GM18519 (cell line): ENCODE measurements around the gene STAT6.

Source experiments
- ATAC-seq: cut with Tn5 transposase; IDR thresholded peaks from one replicate; pipeline ENCODE4 v1.9.1; 2021; ENCODE audit warnings: mild to moderate bottlenecking, moderate library complexity; ENCODE audit not compliant: unreplicated experiment, low FRiP score

The STAT6 gene

DNA sequence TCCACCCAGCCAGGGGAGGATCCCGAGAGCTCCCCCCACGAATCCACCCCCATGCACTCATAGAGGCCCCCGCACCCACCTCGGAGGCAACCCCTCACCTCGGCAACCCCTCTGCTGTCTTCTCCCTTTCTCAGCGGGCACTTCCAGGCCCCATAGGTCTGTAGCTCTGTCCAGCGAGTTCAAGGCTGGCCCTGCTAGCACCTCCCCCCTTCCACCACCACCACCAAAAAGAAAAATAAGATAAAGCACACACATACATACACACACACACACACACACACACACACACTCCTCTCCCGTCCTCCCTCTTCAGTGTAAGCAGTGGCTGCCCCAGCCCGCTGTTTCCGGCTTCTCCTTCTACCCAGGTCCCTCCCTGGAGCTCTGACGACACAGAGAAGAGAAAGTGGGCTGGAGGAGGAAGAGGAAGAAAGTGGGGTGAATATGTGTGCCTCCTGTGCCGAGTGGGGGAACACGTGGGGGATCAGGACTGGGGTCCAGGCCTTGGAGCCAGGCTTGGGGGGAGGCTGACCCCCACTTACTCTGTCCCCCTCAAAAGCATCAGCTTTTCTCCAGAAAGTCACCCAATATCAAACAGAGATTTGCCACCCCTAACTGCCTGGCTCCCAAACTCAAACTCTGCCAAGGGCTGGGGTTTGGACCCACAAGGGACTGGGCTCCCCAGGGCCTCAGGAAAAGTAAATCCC is at the start of gene STAT6:
Gene STAT6 (minus strand): TSS at position 332 of the 704 bp plus-strand sequence. CDS start 3,084 bp downstream, outside the sequence.
- no peak for ATAC-seq

GRCh38 chr12:57160741-57161140 is 49.6 kb upstream of the STAT6 start:
- ATAC-seq: no peak

- no peak for ATAC-seq
These were observed 48.9 kb upstream of the STAT6 start for GRCh38 chr12:57160040-57160439.

DNA sequence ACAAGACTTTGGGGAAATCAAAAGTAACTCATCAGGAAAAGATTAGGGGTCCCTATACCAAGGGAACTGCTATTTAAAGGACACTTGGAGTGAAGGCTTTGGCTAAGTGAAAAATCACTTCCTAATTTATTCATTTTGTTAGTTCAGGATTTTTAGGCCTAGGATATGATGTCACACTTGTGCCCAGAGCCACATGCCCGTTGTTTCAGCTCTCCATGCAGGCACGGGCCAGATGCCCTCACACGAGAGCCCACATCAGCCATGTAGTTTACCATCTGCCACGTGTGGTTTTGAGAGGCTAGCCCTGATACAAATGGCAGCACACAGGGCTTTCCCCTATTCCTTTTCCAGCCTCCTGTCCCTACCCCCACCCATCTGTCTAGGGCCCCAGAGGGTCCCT is 48.1 kb upstream of the STAT6 start:
- ATAC-seq: no peak

DNA sequence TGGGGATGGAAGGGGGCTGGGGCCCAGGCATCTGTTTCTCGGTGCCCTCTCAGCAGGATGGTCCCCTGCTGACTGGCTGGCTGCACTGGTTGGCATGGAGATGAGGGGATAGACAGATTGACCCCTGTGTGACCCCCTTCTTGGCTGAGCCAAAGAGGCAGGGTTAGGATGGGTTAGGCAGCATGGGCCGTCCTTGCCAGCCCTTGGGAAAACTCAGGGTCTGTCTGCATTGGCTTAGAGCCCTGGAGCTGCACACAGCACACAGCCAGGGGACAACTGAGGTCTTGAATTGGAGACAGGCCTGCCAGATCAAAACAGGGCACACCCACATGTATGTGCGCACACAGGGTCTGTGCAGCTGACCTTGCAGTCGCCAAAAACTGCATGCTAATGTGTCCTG is 47.5 kb upstream of the STAT6 start:
- ATAC-seq: no peak

DNA sequence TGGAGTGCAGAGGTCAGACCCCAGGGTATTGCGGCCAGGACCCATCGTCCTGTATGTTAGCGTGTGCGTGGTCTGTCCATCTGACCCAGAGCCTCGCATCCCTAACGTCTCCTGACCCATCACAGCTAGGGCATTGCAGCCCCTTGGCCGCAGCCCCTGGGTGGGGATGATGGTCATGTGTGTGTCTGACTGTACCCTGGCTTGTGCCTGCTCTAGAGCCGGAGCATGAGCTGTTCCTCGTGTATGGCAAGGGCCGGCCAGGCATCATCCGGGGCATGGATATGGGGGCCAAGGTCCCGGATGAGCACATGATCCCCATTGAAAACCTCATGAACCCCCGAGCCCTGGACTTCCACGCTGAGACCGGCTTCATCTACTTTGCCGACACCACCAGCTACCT is 47.0 kb upstream of the STAT6 start:
- ATAC-seq: no peak

DNA sequence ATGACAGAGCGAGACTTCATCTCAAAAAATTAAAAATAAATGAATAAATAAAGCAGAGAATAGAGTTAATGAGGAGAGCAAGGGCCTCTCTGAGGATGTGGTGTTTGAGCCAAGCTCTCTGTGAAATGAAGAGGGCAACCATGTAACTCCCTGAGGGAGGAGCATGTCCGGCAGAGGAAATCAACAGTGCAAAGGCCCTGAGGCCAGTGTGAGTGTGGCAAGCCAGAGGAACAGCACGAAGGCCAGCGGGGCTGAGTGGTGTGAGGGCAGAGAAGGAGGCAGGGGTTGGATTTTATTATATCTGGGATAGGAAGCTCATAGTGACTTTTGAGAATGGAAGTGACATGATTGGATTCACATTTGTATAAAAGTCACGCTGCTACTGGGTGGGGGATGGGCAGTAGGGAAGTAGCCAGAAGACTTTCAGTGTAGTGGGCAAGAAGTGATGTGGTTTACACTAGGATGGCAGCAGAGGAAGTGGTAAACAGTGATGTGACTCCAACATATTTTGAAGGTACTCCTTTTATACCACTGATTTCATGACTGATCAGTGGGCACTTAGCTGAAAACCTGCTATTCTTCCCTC is 46.5 kb upstream of the STAT6 start:
- ATAC-seq: no peak

DNA sequence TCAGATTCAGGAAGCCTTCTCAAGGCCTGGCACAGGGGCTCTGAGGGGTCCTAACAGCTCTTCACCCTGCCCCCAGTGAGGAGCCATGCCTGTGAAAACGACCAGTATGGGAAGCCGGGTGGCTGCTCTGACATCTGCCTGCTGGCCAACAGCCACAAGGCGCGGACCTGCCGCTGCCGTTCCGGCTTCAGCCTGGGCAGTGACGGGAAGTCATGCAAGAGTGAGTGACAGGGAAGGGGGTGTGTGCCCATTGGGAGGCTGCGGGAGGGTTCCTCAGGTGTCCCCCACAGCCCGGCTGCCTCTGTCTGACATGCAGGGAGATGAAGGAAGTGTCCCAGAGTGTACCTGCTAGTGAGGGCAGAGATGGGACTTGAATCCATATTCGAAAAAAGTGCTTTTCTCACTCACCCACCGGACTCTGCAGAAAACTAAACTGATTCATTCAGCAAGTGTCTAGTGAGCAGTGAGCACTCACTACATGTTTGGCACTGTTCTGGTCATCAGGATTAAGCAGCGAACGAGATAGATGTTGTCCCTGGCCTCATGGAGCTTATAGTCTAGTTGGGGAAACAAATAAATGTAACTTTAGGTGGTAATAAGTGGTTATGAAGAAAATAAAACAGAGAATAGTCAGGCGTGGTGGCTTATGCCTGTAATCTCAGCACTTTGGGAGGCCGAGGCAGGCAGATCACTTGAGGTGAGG is 45.7 kb upstream of the STAT6 start:
- no peak for ATAC-seq

DNA sequence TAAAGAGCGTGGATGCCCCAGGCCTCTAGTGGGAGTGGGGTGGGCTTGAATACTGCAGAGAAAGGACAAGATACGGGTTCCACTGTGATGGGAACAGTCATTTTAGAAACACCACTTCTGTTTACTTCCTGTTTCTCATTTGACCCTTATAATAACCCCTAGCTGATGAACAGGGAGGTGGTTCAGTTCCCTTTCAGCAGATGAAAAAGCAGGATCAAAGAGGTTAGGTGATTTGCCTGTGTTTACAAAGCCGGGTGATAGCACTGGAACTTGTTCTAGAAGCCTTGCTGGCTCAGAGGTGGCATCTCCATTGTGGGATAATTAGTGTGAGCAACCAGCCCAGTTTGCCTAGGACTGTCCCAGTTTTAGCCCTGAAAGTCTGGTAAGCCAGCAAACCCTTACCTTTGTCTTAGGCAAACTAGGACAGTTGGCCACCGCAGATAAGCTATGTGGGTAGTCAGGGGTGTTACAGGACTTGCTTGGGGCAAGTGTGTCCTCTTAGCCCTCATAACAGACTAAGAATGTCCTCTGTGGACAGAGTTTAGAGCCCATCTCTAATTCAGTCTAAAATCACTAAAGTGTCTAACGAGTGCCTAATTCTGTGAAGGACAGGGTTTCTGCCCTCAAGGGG is 43.8 kb upstream of the STAT6 start:
- ATAC-seq: no peak

GRCh38 chr12:57154076-57154475 is 42.9 kb upstream of the STAT6 start:
- ATAC-seq: no peak

DNA sequence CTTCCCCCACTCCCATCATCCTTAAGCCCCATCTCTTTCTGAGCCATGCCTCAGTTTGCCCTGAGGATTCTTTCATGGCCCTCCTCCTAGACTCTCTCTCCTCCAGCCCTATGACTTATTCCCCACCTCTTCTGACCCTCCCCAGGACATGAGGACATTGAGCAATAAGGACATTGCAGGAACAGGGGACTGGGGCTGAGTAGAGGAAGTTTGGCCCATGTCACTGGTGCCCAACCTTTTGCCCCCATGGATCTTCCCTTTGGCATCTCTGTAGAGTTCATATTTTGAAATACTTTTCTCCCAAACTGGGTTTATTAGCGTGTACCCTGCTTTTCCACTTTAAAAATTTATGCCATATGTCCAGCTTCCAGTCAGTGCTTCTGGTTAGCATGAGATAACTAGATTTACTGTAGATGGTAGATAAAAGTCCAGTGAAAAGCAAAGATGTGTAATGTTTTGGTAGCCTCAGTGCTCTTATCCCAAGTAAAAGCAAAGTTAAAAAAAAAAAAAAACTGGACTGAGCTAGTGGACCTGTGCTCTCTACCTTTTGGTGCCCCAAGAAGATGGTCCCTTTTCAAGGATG is 42.3 kb upstream of the STAT6 start:
- no peak for ATAC-seq

DNA sequence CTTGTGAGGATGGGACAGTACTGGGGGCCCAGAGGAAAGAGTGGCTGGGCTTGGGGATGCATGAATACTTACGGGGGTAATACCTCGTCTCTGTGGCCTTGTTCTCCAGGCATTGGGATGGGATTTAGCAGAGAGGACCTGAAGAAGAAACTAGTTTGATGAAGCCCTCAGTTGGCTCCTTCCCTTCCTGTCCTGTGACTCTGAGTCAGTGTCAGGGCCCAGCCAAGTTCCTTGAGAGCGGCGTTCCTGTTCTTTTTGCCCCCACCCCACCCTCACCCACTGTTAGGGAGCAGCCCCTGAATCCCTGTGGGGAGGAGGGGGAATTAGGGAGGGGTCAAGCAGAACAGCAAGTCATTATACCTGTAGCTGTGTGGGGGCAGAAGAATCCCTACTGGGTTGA is 41.5 kb upstream of the STAT6 start:
- ATAC-seq: no peak

GRCh38 chr12:57151741-57152630 is 40.8 kb upstream of the STAT6 start:
- no peak for ATAC-seq

DNA sequence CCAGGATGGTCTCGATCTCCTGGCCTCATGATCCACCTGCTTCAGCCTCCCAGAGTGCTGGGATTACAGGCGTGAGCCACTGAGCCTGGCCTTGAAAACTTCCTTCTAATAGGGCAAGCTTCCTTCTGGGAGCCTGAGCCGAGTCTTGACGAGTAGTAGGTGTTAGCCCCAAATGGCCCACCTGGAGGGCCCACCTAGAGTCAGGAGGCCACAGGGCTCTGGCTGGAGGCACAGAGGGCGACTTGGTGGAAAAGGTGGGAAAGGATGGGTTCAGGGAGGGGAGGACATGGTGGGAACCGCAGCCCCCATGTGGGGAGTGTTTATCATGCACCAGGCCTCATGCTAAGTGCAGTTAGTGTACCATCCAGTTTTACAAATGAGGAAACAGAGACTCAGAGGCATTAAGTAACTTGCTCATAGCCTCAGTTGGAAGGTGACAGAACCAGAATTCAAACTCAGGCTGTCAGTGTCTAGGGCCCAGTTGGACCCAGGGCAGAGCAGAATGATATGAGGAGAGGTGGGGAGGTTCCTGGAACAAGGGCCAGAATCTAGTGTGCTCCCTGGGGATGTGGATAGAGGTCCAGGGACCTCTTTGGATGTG is 39.3 kb upstream of the STAT6 start:
- no peak for ATAC-seq

GRCh38 chr12:57149245-57149900 is 38.2 kb upstream of the STAT6 start:
- ATAC-seq: no peak

- no peak for ATAC-seq
These were observed 37.5 kb upstream of the STAT6 start for GRCh38 chr12:57148469-57149244.

DNA sequence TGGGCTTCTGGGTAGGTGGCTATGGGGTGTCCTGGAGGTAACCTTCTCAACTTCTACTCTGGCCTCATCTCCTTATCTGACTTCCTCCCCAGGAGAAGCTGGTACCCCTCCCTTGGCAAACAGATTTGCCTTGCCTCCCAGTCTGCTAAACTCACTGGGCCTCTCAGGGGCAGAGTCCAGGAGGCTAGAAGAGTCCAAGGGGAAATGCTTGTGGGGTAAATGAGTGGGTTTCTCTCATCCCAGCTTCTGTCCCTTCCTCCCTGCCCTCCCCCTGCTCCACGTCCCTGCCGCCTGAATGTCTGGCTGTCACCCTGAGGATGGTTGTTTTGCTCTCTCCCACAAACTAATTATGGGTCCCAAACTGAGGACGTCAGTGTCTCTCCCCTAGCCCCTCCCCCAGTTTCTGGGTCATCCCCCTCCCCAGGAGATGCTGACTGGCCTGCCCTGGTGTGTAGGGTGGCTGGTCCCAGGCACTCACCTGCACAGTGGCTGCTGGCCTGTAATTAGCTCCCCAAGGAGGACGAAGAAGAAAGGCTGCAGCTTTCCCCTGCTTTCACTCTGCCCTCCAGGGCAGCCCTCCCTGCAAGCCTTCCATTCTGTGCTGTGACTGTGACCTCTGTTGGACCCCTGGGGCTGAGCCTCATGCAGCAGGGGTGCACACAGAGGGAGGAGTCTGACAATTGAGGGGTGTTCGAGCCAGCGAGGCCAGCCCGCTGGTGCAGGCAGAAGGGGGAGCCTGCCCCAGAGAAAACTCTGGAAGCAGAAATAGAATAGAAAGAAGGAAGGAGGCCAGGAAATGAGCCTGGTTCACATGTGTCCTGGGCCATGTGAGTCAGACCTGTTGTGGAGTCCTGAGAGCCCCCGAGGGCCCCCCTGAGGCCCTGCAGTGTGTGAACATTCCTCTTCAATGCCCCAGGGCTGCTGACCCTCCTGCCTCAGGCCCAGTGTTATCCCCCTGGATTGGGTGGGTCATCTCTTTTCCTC is 36.1 kb upstream of the STAT6 start, which contains the start of gene LRP1-AS:
Gene LRP1-AS (minus strand): TSS at position 659 of the 984 bp plus-strand sequence.
- ATAC-seq: no peak
